ENCODE data around the gene NAV2.

NAV2 gene

DNA sequence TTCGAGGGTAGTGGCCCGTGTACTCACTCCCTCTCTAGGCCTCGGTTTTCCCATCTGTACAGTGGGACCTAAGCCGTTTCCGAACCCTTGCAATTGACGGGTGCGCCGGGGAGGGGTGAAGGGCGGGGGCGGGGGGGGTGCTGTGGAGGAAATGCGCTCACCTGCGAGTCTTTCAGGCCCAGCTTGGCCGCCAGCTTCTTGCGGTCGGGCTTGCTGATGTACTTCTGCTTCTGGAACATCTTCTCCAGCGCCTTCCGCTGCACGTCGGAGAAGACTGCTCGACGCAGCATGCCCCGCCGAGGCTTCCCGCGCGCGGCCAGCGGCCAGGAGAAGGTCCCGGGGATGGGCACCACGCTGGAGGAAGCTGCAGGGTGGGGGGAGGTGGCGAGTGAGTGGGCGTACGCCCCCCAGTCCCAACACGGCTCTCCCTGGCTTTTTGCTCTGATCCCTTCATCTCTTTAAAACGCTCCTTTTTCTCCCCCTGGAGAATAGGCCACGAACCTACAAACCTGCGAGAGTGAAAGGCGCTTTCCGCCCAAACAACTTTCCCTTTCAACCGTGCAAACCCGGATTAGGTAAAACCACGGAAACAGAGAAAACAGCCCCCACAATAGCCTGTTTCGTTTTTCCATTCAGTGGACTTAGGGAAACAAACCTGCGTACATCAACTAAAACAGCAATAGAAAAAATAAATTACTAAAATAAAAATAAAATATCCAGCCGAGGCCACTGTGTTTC, 444.4 kb downstream of the NAV2 start:
- no peak overlapping the region for H3K4me3 ChIP-seq (ENCODE audit: control insufficient read depth, low read depth, low read length)
- TF ChIP-seq, protein P1, sequence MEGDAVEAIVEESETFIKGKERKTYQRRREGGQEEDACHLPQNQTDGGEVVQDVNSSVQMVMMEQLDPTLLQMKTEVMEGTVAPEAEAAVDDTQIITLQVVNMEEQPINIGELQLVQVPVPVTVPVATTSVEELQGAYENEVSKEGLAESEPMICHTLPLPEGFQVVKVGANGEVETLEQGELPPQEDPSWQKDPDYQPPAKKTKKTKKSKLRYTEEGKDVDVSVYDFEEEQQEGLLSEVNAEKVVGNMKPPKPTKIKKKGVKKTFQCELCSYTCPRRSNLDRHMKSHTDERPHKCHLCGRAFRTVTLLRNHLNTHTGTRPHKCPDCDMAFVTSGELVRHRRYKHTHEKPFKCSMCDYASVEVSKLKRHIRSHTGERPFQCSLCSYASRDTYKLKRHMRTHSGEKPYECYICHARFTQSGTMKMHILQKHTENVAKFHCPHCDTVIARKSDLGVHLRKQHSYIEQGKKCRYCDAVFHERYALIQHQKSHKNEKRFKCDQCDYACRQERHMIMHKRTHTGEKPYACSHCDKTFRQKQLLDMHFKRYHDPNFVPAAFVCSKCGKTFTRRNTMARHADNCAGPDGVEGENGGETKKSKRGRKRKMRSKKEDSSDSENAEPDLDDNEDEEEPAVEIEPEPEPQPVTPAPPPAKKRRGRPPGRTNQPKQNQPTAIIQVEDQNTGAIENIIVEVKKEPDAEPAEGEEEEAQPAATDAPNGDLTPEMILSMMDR (conservative IDR thresholded peaks at IDR 0.05; ENCODE audit: control insufficient read depth, insufficient read depth, low read depth, low read length): no peak
- no peak for DNase-seq (ENCODE audit: low read depth)

DNA sequence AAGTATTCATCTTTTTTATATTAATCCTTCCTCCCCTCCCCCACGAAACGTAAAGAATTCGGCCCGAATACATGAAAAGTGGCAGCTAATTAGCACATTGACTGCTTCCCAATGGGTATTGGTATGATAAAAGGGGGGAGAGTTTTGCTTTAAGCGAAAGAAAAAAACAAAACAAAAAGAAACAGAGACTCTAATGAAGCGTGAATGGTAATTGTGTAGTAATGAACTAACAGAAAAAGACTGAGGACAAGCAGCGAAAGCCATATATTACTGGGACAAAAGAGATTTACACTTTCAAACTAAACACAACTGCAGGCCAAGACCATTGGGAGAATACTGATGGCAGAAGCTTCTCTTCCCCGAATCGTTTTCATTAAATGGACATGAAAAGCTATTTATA, 445.1 kb downstream of the NAV2 start:
- TF ChIP-seq, protein P1 (conservative IDR thresholded peaks at IDR 0.05; ENCODE audit: control insufficient read depth, insufficient read depth, low read depth, low read length): no peak
- DNase-seq (ENCODE audit: low read depth): no peak
- H3K4me3 ChIP-seq (ENCODE audit: control insufficient read depth, low read depth, low read length): no peak overlapping the region

DNA sequence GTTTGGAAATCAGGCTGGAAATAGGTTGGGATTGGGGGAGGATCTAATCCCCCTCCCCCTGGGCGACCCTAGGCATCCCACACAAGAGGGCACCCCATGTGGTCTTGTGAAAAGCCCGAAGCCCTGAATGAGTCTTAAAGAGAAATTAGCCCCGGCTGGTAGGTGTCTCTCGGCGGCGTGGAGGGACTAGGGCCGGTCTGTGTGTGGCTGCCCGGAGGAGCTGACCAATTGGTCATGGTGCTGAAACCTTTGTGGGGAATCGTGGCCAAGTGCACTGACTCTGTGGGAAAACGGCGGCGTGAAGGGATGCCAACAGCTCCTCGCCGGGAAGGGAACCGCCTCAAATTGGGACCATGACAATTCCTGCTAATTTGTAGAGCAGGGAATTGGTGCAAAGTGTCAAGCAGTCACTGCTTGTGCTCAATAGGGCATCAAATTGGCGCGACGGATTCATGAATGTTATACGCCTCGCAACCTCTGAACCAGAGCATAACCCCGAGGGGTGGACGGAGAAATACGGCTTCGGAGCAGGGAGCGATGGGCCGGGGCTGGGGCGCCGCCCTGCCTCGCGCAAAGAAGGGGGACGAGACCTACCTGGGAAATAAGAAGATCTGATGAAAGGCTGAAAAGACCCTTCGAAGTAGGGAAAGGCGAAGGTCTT, 446.1 kb downstream of the NAV2 start:
- H3K4me3 ChIP-seq (ENCODE audit: control insufficient read depth, low read depth, low read length): no peak overlapping the region
- TF ChIP-seq, protein P1 (conservative IDR thresholded peaks at IDR 0.05; ENCODE audit: control insufficient read depth, insufficient read depth, low read depth, low read length): no peak
- DNase-seq (ENCODE audit: low read depth): peak; percentile 56

DNA sequence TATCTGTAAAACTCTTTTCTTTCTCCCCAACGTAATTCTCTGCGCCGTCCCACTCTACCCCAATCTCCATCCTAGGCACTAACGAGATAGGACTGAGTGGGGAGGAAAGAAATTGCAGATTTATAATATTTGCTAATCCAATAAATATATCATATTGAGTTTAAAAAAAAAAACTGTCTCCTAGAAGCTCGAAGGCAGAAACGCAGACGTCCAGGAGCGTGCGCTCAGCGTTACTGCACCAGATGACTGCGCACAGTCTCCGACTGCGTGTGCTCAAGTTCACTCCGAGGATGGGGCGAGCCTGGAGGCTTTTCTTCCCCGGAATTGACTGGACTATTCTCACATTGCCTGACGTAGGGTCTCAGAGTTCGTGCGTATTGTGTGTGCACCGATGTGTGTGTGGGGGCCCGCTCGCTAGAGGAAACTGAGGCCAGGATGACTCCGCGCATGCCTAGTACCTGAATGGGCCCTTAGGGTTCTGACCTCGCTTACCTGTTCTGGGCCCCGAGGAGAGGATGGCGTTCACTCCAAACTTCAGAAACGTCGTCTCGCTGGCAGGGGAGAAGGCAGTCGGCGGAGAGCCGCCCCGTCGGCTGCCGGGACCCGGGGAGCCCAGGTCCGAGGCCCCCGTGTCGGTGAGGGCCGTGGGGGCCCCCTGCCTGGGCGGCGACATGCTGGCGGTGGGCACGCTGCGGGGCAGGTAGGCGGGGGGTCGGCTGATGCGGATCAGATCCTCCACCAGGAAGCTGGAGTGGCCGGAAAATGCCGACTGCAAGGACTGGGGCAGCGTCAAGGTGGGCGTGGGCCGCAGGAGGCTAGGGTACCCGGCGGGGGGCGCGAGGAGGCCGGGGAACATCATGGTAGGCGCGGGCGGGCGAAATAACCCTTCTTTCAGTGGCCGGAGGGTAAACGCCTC, 447.1 kb downstream of the NAV2 start:
- DNase-seq (ENCODE audit: low read depth): no peak
- TF ChIP-seq, protein P1 (conservative IDR thresholded peaks at IDR 0.05; ENCODE audit: control insufficient read depth, insufficient read depth, low read depth, low read length): no peak

DNA sequence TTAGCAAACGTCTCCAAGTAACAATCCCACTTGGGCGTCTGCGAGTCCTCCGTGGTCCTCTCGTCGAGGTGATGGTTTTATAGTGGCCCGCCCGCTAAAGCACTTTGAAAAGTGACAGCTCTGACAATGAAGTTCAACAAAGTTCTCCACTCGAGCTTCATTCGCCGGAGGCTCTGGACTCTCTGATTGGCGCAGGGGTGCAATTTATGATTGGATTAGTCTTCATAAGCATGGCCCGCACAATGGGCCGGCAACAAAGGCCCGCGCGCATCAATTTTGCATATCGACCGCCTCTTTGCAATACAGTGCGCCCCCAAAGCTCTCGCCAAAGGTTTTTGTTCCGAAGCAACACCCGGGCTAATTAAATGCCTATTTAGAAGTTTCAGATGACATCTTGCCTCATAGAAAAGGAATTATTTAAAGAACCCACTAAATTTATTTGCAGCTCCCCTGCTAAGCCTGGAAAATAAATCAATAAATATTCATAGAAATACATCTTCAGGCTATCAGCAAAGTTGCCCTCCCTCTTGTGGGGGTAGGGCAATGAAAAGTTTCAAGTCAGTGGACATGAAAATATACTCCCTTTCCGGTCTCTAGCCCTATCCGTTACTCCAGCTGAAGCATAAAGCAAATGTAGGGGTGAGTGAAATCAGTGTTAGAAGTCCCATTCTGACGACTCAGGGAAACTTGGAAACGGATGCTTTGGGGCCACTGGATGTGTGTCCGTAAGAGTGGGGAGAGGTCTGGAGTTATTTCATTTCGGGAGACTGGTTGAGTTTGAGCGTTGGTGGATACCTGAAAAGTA, 448.0 kb downstream of the NAV2 start, which contains the start of gene DBX1:
Gene DBX1, minus strand, starts transcription at position 51 of the 805 bp plus-strand sequence. CDS start 151 bp downstream, outside the sequence.
- TF ChIP-seq, protein P1 (conservative IDR thresholded peaks at IDR 0.05; ENCODE audit: control insufficient read depth, insufficient read depth, low read depth, low read length): no peak
- H3K4me3 ChIP-seq (ENCODE audit: control insufficient read depth, low read depth, low read length): no peak within 1 kb of the TSS
- DNase-seq (ENCODE audit: low read depth): no peak

More for the DNA sequence above, 447.1 kb downstream of the NAV2 start:
- H3K4me3 ChIP-seq (ENCODE audit: control insufficient read depth, low read depth, low read length): no peak overlapping the region
